Esophagus (tissue), 2 donors: ENCODE measurements around the gene FAM180A. TPM values are rescaled to one million over a fixed set of nuclear protein-coding genes. Genes with fewer than 3 reads are reported as not detected.
"Not testable (repeated sequence)": the region's sequence is repeated elsewhere in the genome, so short reads cannot be mapped to it uniquely, and the experiment has no call there.

Experiments used
- H3K27ac ChIP-seq, 2 donors: one replicate each; pipeline ENCODE4 v1.5.1; 2013; ENCODE audit warnings: low read depth in 2 of 2, mild to moderate bottlenecking in 2 of 2, inconsistent platforms in 1 of 2, low read length in 1 of 2, moderate library complexity in 1 of 2
- H3K27me3 ChIP-seq, 2 donors: one replicate each; pipeline ENCODE4 v1.6.1; 2013; ENCODE audit warnings: low read length in 2 of 2, control low read depth in 1 of 2, mild to moderate bottlenecking in 1 of 2; ENCODE audit not compliant: insufficient read depth in 2 of 2, control insufficient read depth in 1 of 2
- H3K36me3 ChIP-seq, 2 donors: one replicate each; pipeline ENCODE4 v1.6.1; 2013; ENCODE audit warnings: low read length in 1 of 2; ENCODE audit not compliant: control insufficient read depth in 2 of 2, insufficient read depth in 2 of 2
- H3K4me1 ChIP-seq, 2 donors: one replicate each; pipeline ENCODE4 v1.6.1; 2013; ENCODE audit warnings: low read length in 1 of 2; ENCODE audit not compliant: control insufficient read depth in 2 of 2, insufficient read depth in 2 of 2
- H3K4me3 ChIP-seq, 2 donors: one replicate each; pipeline ENCODE4 v1.5.1; 2013; ENCODE audit warnings: low read length in 2 of 2, mild to moderate bottlenecking in 2 of 2, low read depth in 1 of 2, moderate library complexity in 1 of 2
- H3K9me3 ChIP-seq, 2 donors: one replicate each; pipeline ENCODE4 v1.6.1; 2013; ENCODE audit warnings: mild to moderate bottlenecking in 2 of 2, low read depth in 1 of 2, low read length in 1 of 2, moderate library complexity in 1 of 2; ENCODE audit not compliant: control insufficient read depth in 2 of 2, insufficient read depth in 1 of 2
- WGBS, 2 donors: extraction: QIAGEN DNeasy Blood & Tissue Kit; methylation state at CpG; one replicate each; pipeline ENCODE4 v1.1.7; 2013; 5-methylcytosine and 5-hydroxymethylcytosine counted together
- polyA plus RNA-seq, 2 donors: library from polyadenylated mRNA; stranded (reverse); fragments of 200-250 nt; gene quantifications; one replicate each; pipeline ENCODE4 v1.2.3, GENCODE V29; 2013
- donor health status: healthy with polysubstance abuse.
- donor health status: Bipolar disorder and iron deficiency.

The FAM180A gene
- polyA plus RNA-seq, 2 donors, result 0.55 to 1.3 TPM

DNA sequence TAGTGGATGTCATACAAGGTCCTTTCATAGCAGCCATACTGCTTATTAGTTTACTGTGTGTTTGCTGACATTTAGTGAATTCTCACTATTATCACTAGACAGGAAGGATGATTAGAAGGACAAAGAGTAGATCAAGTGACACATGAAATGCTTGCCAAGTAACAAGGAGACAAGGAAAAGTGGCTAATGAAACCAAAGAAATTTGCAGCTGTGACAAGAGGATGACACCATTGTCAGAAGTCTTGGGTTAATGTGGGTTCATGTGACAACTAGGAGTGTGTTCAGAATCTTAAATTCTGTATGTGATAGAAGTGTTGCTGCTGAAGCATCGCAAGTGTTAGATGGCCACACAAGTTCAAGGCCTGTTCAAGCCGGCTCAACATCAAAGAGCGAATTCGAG, 40.8 kb upstream of the FAM180A start:
- H3K27me3 ChIP-seq, result no peaks in the 10 kb centered on the region
- H3K9me3 ChIP-seq, result no peaks in the 10 kb centered on the region
- no peak overlapping the region for H3K27ac ChIP-seq
- WGBS, 2 donors, result 81 to 86% methylated on average over 4 of the region's 4 CpGs
- no peaks in the 10 kb centered on the region for H3K4me1 ChIP-seq
- H3K4me3 ChIP-seq, result no peak overlapping the region
- no peaks in the 10 kb centered on the region for H3K36me3 ChIP-seq

DNA sequence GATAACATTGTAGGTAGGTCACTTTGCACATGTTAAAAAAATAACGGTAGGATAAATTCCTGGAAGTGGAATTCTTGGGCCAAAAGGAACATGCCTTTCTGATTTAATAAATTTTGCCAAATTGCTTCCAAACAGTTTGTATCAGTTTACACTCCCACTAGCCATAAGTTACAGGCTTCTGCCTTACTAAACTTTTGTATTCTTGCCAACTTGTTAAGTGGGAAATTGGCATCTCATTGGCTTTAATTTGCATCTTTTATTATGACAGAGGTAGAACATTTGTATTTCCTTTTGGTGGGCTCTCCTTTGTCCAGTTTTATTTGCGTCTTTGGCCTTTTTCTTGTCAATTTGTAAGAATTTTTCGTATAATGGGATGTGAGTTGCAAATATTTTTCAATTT, 38.3 kb upstream of the FAM180A start:
- H3K27me3 ChIP-seq, result no peaks in the 10 kb centered on the region

DNA sequence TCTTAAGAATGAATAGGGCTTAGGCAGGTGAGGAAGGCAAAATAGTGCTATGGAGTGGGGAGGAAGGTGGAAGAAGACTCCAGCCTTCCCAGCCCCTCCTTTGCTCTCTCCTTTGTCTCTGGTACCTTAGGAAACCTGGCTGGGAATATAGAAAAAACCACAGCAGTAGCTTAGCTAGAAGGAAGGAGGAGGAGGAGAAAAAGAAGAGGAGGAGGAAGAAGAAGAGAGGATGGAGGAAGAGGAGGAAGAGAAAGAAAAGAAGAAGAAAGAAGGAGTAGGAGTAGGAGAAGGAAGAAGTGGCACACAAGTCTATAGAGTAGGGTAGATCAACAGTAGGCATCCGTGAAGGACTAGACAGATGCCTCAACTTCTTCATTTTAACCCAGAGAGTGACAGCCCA, 36.5 kb upstream of the FAM180A start:
- WGBS, 2 donors, result 89 to 90% methylated on average over 1 of the region's 1 CpG
- Histone ChIP-seq H3K27ac (no peak overlapping the region), H3K9me3 (no peaks in the 10 kb centered on the region), H3K27me3 (no peaks in the 10 kb centered on the region), H3K4me3 (no peak overlapping the region), H3K4me1 (no peaks in the 10 kb centered on the region), H3K36me3 (no peaks in the 10 kb centered on the region)

More for the DNA sequence above, 38.3 kb upstream of the FAM180A start:
- Histone ChIP-seq H3K9me3 (no peaks in the 10 kb centered on the region), H3K36me3 (no peaks in the 10 kb centered on the region), H3K27ac (no peak overlapping the region), H3K4me3 (no peak overlapping the region), H3K4me1 (no peaks in the 10 kb centered on the region)
- WGBS, 2 donors, result 78 to 81% methylated on average over 3 of the region's 3 CpGs

DNA sequence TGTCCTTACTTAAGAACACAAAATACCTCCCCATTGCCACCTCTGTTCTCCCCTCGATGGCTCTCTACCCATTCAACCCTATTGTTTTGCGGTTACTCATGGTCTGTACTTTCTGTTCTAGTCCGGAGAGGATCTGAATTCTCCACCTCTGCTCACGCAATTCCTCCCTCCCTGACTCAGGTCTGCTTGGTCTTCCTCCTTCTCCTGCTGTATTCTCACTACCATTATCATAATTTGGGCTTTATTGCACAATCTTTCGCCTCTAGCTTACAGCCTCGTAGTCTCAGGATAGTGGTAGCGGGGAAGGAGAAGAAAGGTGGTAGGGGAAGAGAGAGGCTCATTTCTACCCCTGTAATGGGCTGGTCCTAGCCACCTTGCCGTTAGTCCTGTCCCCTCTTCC, 35.4 kb upstream of the FAM180A start:
- H3K4me3 ChIP-seq, result no peak overlapping the region
- H3K36me3 ChIP-seq, result no peaks in the 10 kb centered on the region
- 84 to 85% methylated on average over 8 of the region's 8 CpGs for WGBS, 2 donors
- no peaks in the 10 kb centered on the region for H3K27me3 ChIP-seq
- no peaks in the 10 kb centered on the region for H3K9me3 ChIP-seq
- no peak overlapping the region for H3K27ac ChIP-seq
- H3K4me1 ChIP-seq, result no peaks in the 10 kb centered on the region

DNA sequence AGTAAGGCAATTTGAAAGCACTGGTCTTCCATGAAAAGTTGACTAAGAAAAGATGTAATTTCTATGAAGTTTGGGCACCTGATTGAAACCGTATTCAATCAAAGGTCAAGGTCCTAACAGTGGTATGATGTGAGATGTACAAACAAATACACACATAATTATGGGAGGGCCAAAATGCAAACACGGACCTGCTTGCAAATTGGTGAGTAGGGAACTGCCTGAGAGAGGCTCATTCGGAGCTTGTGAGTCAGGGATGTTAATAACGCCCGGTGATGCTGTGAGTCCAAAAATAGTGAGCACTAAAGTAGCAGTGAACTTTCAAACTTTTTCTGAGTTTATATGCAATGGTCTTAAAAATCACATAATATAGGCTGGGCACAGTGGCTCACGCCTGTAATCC, 34.2 kb upstream of the FAM180A start:
- 84 to 92% methylated on average over 6 of the region's 6 CpGs for WGBS, 2 donors
- H3K36me3 ChIP-seq, result no peaks in the 10 kb centered on the region
- H3K9me3 ChIP-seq, result no peaks in the 10 kb centered on the region
- no peaks in the 10 kb centered on the region for H3K4me1 ChIP-seq
- H3K27me3 ChIP-seq, result no peaks in the 10 kb centered on the region
- H3K27ac ChIP-seq, result no peak overlapping the region
- no peak overlapping the region for H3K4me3 ChIP-seq

DNA sequence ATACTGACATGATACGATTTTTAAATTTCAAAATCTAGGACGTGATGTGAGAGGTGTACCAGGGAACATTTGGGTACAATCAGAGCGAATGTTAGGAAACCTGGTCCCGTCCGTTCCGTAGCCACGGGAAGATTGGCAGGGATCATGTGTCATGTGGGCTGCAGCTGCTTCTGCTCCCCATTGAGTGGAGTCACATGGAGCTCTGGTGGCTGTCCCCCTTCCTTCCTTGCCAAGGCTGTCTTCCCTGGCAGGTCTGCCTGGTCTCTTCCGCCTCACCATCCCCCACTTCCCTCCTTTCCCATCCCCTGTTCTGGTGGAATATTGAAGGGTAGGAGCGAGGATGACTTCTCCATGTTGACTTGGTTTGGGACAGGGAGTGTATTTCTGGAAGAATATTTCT, 33.8 kb upstream of the FAM180A start:
- H3K4me1 ChIP-seq, result no peaks in the 10 kb centered on the region
- H3K9me3 ChIP-seq, result no peaks in the 10 kb centered on the region
- H3K36me3 ChIP-seq, result no peaks in the 10 kb centered on the region
- no peaks in the 10 kb centered on the region for H3K27me3 ChIP-seq
- WGBS, 2 donors, result 88 to 90% methylated on average over 9 of the region's 9 CpGs
- H3K4me3 ChIP-seq, result no peak overlapping the region
- H3K27ac ChIP-seq, result no peak overlapping the region

DNA sequence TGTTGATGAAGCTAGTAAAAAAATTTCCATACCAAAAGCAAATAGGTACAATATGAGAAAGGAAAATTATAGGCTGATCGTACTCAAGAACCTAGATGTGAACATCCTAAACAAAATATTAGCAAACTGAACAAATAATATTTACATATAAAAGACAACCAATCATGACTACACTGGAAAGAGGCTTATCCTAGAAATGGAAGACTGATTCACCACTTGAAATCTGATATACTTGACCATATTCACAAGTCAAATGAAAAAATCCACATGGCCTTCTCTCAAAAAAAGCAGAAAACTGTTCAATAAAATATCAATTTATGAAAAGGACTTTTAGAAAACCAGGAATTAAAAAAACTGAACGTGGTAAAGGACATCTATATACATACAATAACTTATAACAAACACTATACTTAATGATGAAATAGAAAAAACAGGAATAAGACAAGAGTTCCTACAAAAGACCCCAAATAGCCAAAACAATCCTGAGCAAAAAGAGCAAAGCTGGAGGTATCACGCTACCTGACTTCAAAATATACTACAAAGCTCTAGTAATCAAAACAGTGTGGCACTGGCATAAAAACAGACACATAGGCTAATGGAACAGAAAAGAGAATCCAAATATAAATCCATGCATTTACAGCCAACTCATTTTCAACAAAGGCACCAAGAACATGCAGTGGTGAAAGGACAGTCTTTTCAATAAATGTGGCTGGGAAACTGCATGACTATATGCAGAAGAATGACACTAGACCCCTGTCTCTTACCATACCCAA, 29.2 kb upstream of the FAM180A start:
- Histone ChIP-seq H3K4me1 (no peaks in the 10 kb centered on the region), H3K27me3 (no peaks in the 10 kb centered on the region), H3K27ac (no peak overlapping the region), H3K4me3 (no peak overlapping the region), H3K9me3 (no peaks in the 10 kb centered on the region), H3K36me3 (no peaks in the 10 kb centered on the region)
- WGBS, 2 donors, result 84 to 87% methylated on average over 3 of the region's 3 CpGs

DNA sequence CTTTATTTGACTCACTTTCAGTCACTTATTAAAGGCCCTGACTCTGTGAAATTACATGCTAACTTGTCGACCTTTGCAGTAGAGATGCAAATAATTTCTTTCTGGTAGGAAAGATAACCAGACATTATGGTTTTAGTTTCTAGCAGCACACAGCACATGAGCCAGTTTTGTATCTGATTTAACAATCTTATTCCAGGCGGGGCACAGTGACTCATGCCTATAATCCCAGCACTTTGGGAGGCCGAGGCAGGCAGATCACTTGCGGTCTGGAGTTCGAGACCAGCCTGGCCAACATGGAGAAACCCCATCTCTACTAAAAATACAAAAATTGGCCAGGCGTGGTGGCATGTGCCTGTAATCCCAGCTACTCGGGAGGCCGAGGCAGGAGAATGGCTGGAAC, 27.3 kb upstream of the FAM180A start:
- H3K4me1 ChIP-seq, H3K27me3 ChIP-seq, H3K9me3 ChIP-seq, H3K4me3 ChIP-seq, H3K36me3 ChIP-seq, H3K27ac ChIP-seq: not testable (repeated sequence)
- WGBS, 2 donors, result 88 to 91% methylated on average over 8 of the region's 8 CpGs

DNA sequence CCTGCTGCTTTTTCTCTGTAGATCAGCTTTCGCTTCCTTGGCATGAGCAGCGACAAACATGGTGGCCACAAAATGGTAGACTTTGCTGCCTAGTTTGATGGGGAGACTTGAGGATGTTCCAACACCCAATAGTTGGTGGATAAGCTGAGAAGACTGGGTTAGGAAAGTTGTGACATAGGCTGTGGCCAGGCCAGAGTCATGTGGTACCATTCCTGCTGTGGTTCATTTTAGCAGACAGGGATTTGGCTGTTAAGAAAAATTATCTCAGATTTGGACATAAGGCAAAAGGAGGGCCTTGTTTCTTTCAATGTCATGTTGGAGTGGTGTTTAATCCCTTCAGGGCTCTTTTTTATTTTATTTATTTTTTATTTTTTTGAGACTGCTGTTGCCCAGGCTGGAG, 26.6 kb upstream of the FAM180A start:
- Histone ChIP-seq H3K4me1 (no peaks in the 10 kb centered on the region), H3K36me3 (no peaks in the 10 kb centered on the region), H3K27me3 (no peaks in the 10 kb centered on the region), H3K9me3 (no peaks in the 10 kb centered on the region), H3K27ac (no peak overlapping the region), H3K4me3 (no peak overlapping the region)
- WGBS, 2 donors, result 96 to 99% methylated on average over 2 of the region's 2 CpGs

DNA sequence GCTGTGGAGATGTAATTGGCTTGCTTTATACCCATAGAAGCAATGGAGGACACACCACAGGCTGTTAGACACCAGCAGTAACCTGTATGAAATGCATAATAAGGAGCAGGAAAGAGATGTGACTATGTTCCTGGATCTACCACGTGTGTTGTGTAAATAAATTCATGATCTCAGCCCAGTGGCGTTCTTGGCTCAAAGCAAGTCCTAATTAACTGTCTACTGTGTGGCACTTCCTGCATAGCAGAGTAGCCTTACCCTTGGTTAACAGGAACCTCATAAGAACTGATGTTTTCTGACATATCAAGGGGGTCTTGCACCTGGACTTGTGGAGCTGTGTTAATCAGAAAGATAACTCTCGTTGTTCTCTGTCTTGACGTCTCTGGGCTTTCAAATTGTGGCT, 25.7 kb upstream of the FAM180A start:
- Histone ChIP-seq H3K4me3 (no peak overlapping the region), H3K9me3 (no peaks in the 10 kb centered on the region), H3K27me3 (no peaks in the 10 kb centered on the region), H3K27ac (no peak overlapping the region), H3K4me1 (no peaks in the 10 kb centered on the region), H3K36me3 (no peaks in the 10 kb centered on the region)
- 36 to 38% methylated on average over 4 of the region's 4 CpGs for WGBS, 2 donors
